CD4-positive, CD25-positive, alpha-beta regulatory T cell (primary cell): ENCODE data around the gene DNAJC3. TPM values are rescaled to one million over a fixed set of nuclear protein-coding genes. Genes with fewer than 3 reads are reported as not detected.
A peak's percentile ranks its signal among the peaks of the same experiment; 100 is the strongest.

Experiments
- ATAC-seq, 2 donors: fragments of 150-1000 bp; cut with Tn5 transposase; one replicate each; pipeline ENCODE4 v1.10.0; 2021; ENCODE audit warnings: low read depth in 2 of 2, moderate number of reproducible peaks in 2 of 2, moderate library complexity in 1 of 2
- DNase-seq, 3 donors: peaks; one replicate each; pipeline versions ENCODE4 v3.0.0 to v3.0.0-alpha.2; 2012 to 2022; ENCODE audit warnings: mixed read lengths in 1 of 3
- H3K27ac ChIP-seq: one replicate; pipeline ENCODE4 v1.7.0; 2013; ENCODE audit warnings: mild to moderate bottlenecking, low read length; ENCODE audit not compliant: insufficient read depth, poor library complexity, severe bottlenecking
- H3K27me3 ChIP-seq: one replicate; pipeline ENCODE4 v1.7.0; 2013; ENCODE audit warnings: low read length; ENCODE audit not compliant: control insufficient read depth, insufficient read depth
- H3K36me3 ChIP-seq: one replicate; pipeline ENCODE4 v1.7.0; 2013; ENCODE audit warnings: mild to moderate bottlenecking, low read length, moderate library complexity; ENCODE audit not compliant: control insufficient read depth, insufficient read depth
- H3K4me1 ChIP-seq: 2 replicates; pipeline ENCODE4 v1.7.0; 2013; ENCODE audit warnings: mild to moderate bottlenecking, low read length; ENCODE audit not compliant: insufficient read depth, control insufficient read depth, poor library complexity, severe bottlenecking
- H3K4me3 ChIP-seq: one replicate; pipeline ENCODE4 v1.7.0; 2013; ENCODE audit warnings: low read depth, mild to moderate bottlenecking, low read length, moderate library complexity
- H3K9me3 ChIP-seq, 2 experiments: 1 replicate in 1 of 2; 2 replicates in 1 of 2; pipeline ENCODE4 v1.7.0; 2013; ENCODE audit warnings: low read length in 2 of 2, mild to moderate bottlenecking in 1 of 2, moderate library complexity in 1 of 2; ENCODE audit not compliant: control insufficient read depth in 2 of 2
- H3K27ac Mint-ChIP-seq, 3 donors: one replicate each; pipeline ENCODE4 v1.8.0; 2020 to 2022; ENCODE audit warnings: mild to moderate bottlenecking in 3 of 3, mixed read lengths in 3 of 3, moderate library complexity in 2 of 3
- H3K27me3 Mint-ChIP-seq: one replicate; pipeline ENCODE4 v1.8.0; 2022; ENCODE audit warnings: mild to moderate bottlenecking, mixed read lengths
- H3K36me3 Mint-ChIP-seq: one replicate; pipeline ENCODE4 v1.8.0; 2020; ENCODE audit warnings: mixed read lengths
- H3K4me1 Mint-ChIP-seq, 4 donors: one replicate each; pipeline ENCODE4 v1.8.0; 2020 to 2022; ENCODE audit warnings: mixed read lengths in 4 of 4, mild to moderate bottlenecking in 1 of 4
- H3K4me3 Mint-ChIP-seq, 4 donors: one replicate each; pipeline ENCODE4 v1.8.0; 2020 to 2022; ENCODE audit warnings: mild to moderate bottlenecking in 4 of 4, mixed read lengths in 4 of 4, moderate library complexity in 3 of 4
- H3K9me3 Mint-ChIP-seq, 7 donors: one replicate each; pipeline ENCODE4 v1.8.0; 2020 to 2022; ENCODE audit warnings: mixed read lengths in 7 of 7, mild to moderate bottlenecking in 3 of 7, moderate library complexity in 2 of 7
- polyA plus RNA-seq, 4 donors: library from polyadenylated mRNA; unstranded; fragments of 300-500 nt; fragmentation: Illumina TruSeq; gene quantifications; one replicate each; pipeline ENCODE4 v1.2.3, GENCODE V29; 2021
- total RNA-seq: library from RNA; stranded (reverse); gene quantifications from one replicate; pipeline ENCODE4 v1.2.3, GENCODE V29; 2022

The DNAJC3 gene
- total RNA-seq: 22.4 TPM
- polyA plus RNA-seq: 10 to 100 TPM; 11.1 to 17.1 (median 14.1) TPM

- Histone ChIP-seq H3K4me1 (peaks cover 46% of the 10 kb centered on the region), H3K27me3 (no peaks in the 10 kb centered on the region), H3K9me3 (peaks cover 0 to 1% of the 10 kb centered on the region in 2 experiments), H3K4me3 (peak within 1 kb of the TSS; percentile 96), H3K27ac (peak within 1 kb of the TSS; percentile 70), H3K36me3 (no peaks in the 10 kb centered on the region)
- Mint-ChIP-seq H3K4me3 (peak within 1 kb of the TSS; percentile 93 to 97 (median 97)), H3K27me3 (peaks cover 7% of the 10 kb centered on the region), H3K36me3 (peaks cover 11% of the 10 kb centered on the region), H3K4me1 (peaks cover 44 to 76% (median 60%) of the 10 kb centered on the region in 4 donors), H3K27ac (peak within 1 kb of the TSS; percentile 96 to 97 (median 96)), H3K9me3 (peaks cover 0 to 14% (median 2%) of the 10 kb centered on the region in 7 donors)
- peak; percentile 97 for ATAC-seq
- DNase-seq: peak; percentile 97 to 99 (median 98)
Observed at GRCh38 chr13:95676762-95677563, at the start of gene DNAJC3. TSS of gene DNAJC3 (plus strand) at chr13:95677139. CDS start at chr13:95677256, 117 bp downstream.

- Histone ChIP-seq H3K4me3 (no peak overlapping the region), H3K36me3 (no peaks in the 10 kb centered on the region), H3K4me1 (no peaks in the 10 kb centered on the region), H3K9me3 (no peaks in the 10 kb centered on the region), H3K27ac (no peak overlapping the region), H3K27me3 (peaks cover 13% of the 10 kb centered on the region)
- ATAC-seq: no peak
- no peaks in the 10 kb centered on the region for H3K36me3 Mint-ChIP-seq
- H3K9me3 Mint-ChIP-seq: no peaks in the 10 kb centered on the region
- H3K27me3 Mint-ChIP-seq: peaks cover 14% of the 10 kb centered on the region
- no peaks in the 10 kb centered on the region for H3K4me1 Mint-ChIP-seq
- no peak overlapping the region for H3K27ac Mint-ChIP-seq
- no peak for DNase-seq
- no peak overlapping the region for H3K4me3 Mint-ChIP-seq
Observed at GRCh38 chr13:95627590-95627989, 49.3 kb upstream of the DNAJC3 start.

- H3K27ac Mint-ChIP-seq: no peak overlapping the region
- no peaks in the 10 kb centered on the region for H3K4me1 Mint-ChIP-seq
Observed at GRCh38 chr13:95628488-95628887, 48.5 kb upstream of the DNAJC3 start.

GRCh38 chr13:95629071-95629470, 47.9 kb upstream of the DNAJC3 start:
- no peaks in the 10 kb centered on the region for H3K9me3 Mint-ChIP-seq
- peaks cover 11% of the 10 kb centered on the region for H3K27me3 Mint-ChIP-seq
- no peaks in the 10 kb centered on the region for H3K36me3 Mint-ChIP-seq
- no peak overlapping the region for H3K27ac Mint-ChIP-seq
- H3K4me3 ChIP-seq: no peak overlapping the region
- no peak overlapping the region for H3K27ac ChIP-seq
- H3K9me3 ChIP-seq: no peaks in the 10 kb centered on the region
- no peaks in the 10 kb centered on the region for H3K4me1 ChIP-seq
- ATAC-seq: no peak
- no peaks in the 10 kb centered on the region for H3K36me3 ChIP-seq
- peaks cover 12% of the 10 kb centered on the region for H3K27me3 ChIP-seq
- no peak for DNase-seq
- H3K4me1 Mint-ChIP-seq: no peaks in the 10 kb centered on the region
- H3K4me3 Mint-ChIP-seq: no peak overlapping the region

More at GRCh38 chr13:95628488-95628887, 48.5 kb upstream of the DNAJC3 start:
- Mint-ChIP-seq H3K27me3 (peaks cover 14% of the 10 kb centered on the region), H3K36me3 (no peaks in the 10 kb centered on the region), H3K4me3 (no peak overlapping the region), H3K9me3 (no peaks in the 10 kb centered on the region)
- ATAC-seq (no peak), DNase-seq (no peak)
- Histone ChIP-seq H3K27me3 (peaks cover 13% of the 10 kb centered on the region), H3K4me1 (no peaks in the 10 kb centered on the region), H3K27ac (no peak overlapping the region), H3K36me3 (no peaks in the 10 kb centered on the region), H3K4me3 (no peak overlapping the region), H3K9me3 (no peaks in the 10 kb centered on the region)

- Mint-ChIP-seq H3K9me3 (no peaks in the 10 kb centered on the region), H3K27me3 (peaks cover 4% of the 10 kb centered on the region), H3K4me1 (peaks cover 0 to 2% (median 0%) of the 10 kb centered on the region in 4 donors), H3K36me3 (no peaks in the 10 kb centered on the region), H3K4me3 (no peak overlapping the region), H3K27ac (no peak overlapping the region)
- peaks cover 10% of the 10 kb centered on the region for H3K27me3 ChIP-seq
- H3K4me3 ChIP-seq: no peak overlapping the region
- no peaks in the 10 kb centered on the region for H3K9me3 ChIP-seq
- H3K36me3 ChIP-seq: no peaks in the 10 kb centered on the region
- ATAC-seq (no peak), DNase-seq (no peak)
- H3K27ac ChIP-seq: no peak overlapping the region
- no peaks in the 10 kb centered on the region for H3K4me1 ChIP-seq
Observed at GRCh38 chr13:95630593-95630992, 46.3 kb upstream of the DNAJC3 start.

GRCh38 chr13:95636853-95637252, 40.1 kb upstream of the DNAJC3 start:
- no peak overlapping the region for H3K4me3 Mint-ChIP-seq
- peak in 1 of 3 donors; percentile 51 for DNase-seq

GRCh38 chr13:95641291-95642027, 35.5 kb upstream of the DNAJC3 start:
- H3K4me3 Mint-ChIP-seq: peak overlapping the region in 1 of 4 donors; percentile 39
- H3K27me3 Mint-ChIP-seq: peaks cover 52% of the 10 kb centered on the region
- H3K27me3 ChIP-seq: peaks cover 19% of the 10 kb centered on the region
- no peak for ATAC-seq
- peaks cover 3% of the 10 kb centered on the region for H3K4me1 ChIP-seq
- H3K36me3 ChIP-seq: no peaks in the 10 kb centered on the region
- no peak for DNase-seq
- no peaks in the 10 kb centered on the region for H3K9me3 ChIP-seq
- peaks cover 0 to 20% (median 7%) of the 10 kb centered on the region in 4 donors for H3K4me1 Mint-ChIP-seq
- peaks cover 0 to 2% (median 0%) of the 10 kb centered on the region in 7 donors for H3K9me3 Mint-ChIP-seq
- no peaks in the 10 kb centered on the region for H3K36me3 Mint-ChIP-seq
- no peak overlapping the region for H3K27ac Mint-ChIP-seq
- no peak overlapping the region for H3K4me3 ChIP-seq
- H3K27ac ChIP-seq: no peak overlapping the region

More at GRCh38 chr13:95636853-95637252, 40.1 kb upstream of the DNAJC3 start:
- peak overlapping the region in 1 of 3 donors; percentile 10 for H3K27ac Mint-ChIP-seq
- H3K36me3 ChIP-seq: no peaks in the 10 kb centered on the region
- peaks cover 20% of the 10 kb centered on the region for H3K27me3 Mint-ChIP-seq
- H3K9me3 ChIP-seq: no peaks in the 10 kb centered on the region
- H3K4me1 ChIP-seq: peaks cover 1% of the 10 kb centered on the region
- no peak overlapping the region for H3K4me3 ChIP-seq
- no peaks in the 10 kb centered on the region for H3K9me3 Mint-ChIP-seq
- H3K4me1 Mint-ChIP-seq: peaks cover 0 to 12% (median 0%) of the 10 kb centered on the region in 4 donors
- peaks cover 5% of the 10 kb centered on the region for H3K27me3 ChIP-seq
- no peak for ATAC-seq
- H3K36me3 Mint-ChIP-seq: no peaks in the 10 kb centered on the region
- H3K27ac ChIP-seq: no peak overlapping the region
